Measurements from ENCODE around the gene GAMT.

DNA sequence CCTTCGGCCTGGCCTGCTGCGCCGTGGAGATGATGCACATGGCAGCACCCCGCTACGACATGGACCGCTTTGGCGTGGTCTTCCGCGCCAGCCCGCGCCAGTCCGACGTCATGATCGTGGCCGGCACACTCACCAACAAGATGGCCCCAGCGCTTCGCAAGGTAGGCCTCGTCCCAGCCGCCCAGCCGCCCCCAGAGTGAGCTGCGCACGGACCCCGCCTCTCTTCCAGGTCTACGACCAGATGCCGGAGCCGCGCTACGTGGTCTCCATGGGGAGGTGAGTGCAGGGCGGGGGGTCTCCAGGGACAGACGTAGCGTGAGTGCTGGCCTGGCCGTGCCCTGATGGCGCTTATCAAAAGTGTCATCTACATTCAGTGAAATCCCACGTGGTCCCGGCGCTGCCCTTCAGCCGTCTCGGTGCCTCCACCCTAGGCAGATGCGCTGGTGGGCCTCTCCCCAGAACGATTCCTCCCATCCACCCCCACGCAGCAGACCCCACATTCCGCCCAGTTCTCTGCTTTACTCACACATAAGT lies 10.4 kb downstream of the GAMT start:
- TF ChIP-seq, protein P1, sequence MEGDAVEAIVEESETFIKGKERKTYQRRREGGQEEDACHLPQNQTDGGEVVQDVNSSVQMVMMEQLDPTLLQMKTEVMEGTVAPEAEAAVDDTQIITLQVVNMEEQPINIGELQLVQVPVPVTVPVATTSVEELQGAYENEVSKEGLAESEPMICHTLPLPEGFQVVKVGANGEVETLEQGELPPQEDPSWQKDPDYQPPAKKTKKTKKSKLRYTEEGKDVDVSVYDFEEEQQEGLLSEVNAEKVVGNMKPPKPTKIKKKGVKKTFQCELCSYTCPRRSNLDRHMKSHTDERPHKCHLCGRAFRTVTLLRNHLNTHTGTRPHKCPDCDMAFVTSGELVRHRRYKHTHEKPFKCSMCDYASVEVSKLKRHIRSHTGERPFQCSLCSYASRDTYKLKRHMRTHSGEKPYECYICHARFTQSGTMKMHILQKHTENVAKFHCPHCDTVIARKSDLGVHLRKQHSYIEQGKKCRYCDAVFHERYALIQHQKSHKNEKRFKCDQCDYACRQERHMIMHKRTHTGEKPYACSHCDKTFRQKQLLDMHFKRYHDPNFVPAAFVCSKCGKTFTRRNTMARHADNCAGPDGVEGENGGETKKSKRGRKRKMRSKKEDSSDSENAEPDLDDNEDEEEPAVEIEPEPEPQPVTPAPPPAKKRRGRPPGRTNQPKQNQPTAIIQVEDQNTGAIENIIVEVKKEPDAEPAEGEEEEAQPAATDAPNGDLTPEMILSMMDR (IDR thresholded peaks at IDR 0.05; ENCODE audit: borderline replicate concordance, extremely low read depth, low read length, poor library complexity, severe bottlenecking): no peak
- TF ChIP-seq EZH2 (IDR thresholded peaks at IDR 0.05; ENCODE audit: borderline replicate concordance, low read depth, low read length, severe bottlenecking): no peak
